K562 treated with DMSO at 1 percent for 48 hours (cell line): ENCODE data around the gene CDK13. TPM values are rescaled to one million over a fixed set of nuclear protein-coding genes. Genes with fewer than 3 reads are reported as not detected.

Source experiments
- total RNA-seq: library from RNA; unstranded; fragments of 300-600 nt; gene quantifications from 2 replicates; pipeline ENCODE4 v1.2.3, GENCODE V29; 2022; ENCODE audit warnings: low replicate concordance; ENCODE audit errors: extremely low read depth

Gene CDK13
- total RNA-seq: not detected in 2 replicates

DNA sequence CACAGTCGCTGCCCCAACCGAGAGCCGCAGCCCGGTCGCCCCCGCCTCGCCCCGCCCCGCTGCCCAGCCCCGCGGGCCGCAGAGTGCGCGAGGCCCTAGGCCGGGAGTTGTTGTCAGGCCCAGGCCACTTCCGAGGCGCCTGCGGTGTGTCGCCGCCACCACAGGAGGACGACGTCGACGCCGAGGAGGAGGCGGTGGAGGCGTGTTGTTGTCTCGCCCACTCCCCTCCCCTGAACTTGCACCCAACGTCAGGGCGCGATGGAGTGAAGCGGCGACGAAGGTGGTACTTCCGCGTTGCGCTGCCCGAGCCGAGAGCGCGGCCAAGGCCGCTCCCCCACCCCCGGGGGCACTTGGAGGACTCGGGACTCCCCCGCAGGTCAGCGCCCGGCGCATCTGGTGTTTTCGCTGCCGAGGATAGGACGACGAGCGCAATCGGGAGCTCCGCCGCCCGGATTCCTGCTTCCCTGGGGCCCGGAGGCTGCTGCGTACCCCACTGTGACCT lies at the start of gene CDK13:
Gene CDK13 (plus strand): TSS at position 286 of the 502 bp plus-strand sequence. CDS start 386 bp downstream, outside the sequence.

DNA sequence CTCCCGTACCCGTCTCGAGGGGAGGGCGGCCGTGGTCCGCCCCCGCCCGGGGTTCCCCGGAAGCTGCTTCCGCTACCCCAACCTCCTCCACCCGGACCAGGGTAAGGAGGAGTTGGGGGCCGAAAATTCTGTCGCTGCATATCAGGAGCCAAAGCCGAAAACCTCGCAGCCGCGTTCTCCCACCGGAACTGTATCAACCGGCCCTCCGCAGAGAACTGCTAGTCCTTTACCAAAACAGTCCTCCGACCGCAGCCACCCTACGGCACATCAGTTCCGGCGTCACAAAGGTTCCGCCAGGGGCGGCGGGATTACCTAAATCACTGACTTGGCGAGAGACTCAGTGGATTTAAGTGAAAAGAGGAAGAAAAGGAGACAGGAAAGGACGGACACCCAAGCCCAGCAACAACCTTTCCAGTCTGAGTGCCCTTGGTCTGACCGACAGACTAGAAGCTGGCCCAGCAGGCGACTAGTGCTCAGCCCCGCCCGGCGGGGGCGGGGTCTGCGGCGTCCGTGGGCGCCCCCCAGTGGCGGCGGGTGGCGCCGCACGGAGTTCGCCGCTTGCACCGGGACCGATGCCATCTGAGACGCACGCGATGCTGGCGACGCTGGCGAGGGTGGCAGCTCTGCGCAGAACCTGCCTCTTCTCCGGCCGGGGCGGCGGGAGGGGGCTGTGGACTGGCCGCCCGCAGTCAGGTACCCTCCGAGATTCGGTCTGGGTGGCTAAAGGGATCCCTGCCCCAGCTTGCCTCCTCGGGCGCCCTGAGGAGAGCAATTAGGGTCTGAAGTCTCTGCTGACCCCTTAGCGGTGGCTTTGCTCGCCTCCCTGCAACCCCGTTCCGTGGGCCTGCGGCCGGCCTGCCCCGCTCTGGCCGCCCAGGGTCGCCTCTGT lies 184.6 kb downstream of the CDK13 start, which contains the start of the genes MPLKIP and SUGCT:
Gene MPLKIP (minus strand): TSS at position 195 of the 889 bp plus-strand sequence. CDS start 55 bp downstream, at position 140.
Gene SUGCT (plus strand): TSS at position 578 of the 889 bp plus-strand sequence.

Other genes with a start within 250 kb of the CDK13 start
- not detected in 2 replicates for gene MPLKIP, start 184.4 kb downstream of the CDK13 start, total RNA-seq
- not detected in 2 replicates for gene SUGCT, start 184.7 kb downstream of the CDK13 start, total RNA-seq